HepG2 (cell line): ENCODE measurements around the gene NOS1. TPM values are rescaled to one million over a fixed set of nuclear protein-coding genes. Genes with fewer than 3 reads are reported as not detected.

Source experiments
- AGO2 ChIP-seq: fragments of 200-400 bp; formaldehyde crosslinking; optimal IDR thresholded peaks from 2 replicates; pipeline ENCODE3; 2017; ENCODE audit warnings: mild to moderate bottlenecking, low read depth, low read length, moderate library complexity
- AHR ChIP-seq: IDR thresholded peaks from 2 replicates; pipeline ENCODE4 v1.6.1; 2018; ENCODE audit warnings: missing genetic modification reagents, missing compliant biosample characterization
- ATF7-NPFF ChIP-seq: sonication (generic); formaldehyde crosslinking; IDR thresholded peaks from 2 replicates; pipeline ENCODE4 v1.8.1; 2023; ENCODE audit warnings: mild to moderate bottlenecking, low read depth, missing genetic modification reagents, moderate library complexity
- CHD4 ChIP-seq: fragments of 200-600 bp; sonication (generic); IDR thresholded peaks from 2 replicates; pipeline ENCODE4 v1.7.0; 2017; ENCODE audit warnings: mild to moderate bottlenecking, low read length, borderline replicate concordance
- MLLT10 ChIP-seq: sonication (generic); formaldehyde crosslinking; IDR thresholded peaks from 2 replicates; pipeline ENCODE4 v1.4.0; 2020; ENCODE audit warnings: missing genetic modification reagents
- POLR2G ChIP-seq: fragments of 200-400 bp; formaldehyde crosslinking; IDR thresholded peaks from 2 replicates; pipeline ENCODE4 v1.6.1; 2018; ENCODE audit warnings: mild to moderate bottlenecking, low read depth, low read length, moderate library complexity
- SIN3A ChIP-seq: IDR thresholded peaks from 2 replicates; pipeline ENCODE4 v1.6.1; 2011; ENCODE audit warnings: low read depth, mild to moderate bottlenecking, control low read depth, low read length, borderline replicate concordance
- SMAD3 ChIP-seq: sonication (generic); formaldehyde crosslinking; IDR thresholded peaks from 2 replicates; pipeline ENCODE4 v1.4.0; 2020; ENCODE audit warnings: missing genetic modification reagents
- ZNF235 ChIP-seq: sonication (generic); formaldehyde crosslinking; IDR thresholded peaks from 2 replicates; pipeline ENCODE4 v1.8.1; 2023; ENCODE audit warnings: mild to moderate bottlenecking, missing genetic modification reagents, borderline replicate concordance
- polyA plus RNA-seq, 8 experiments: library from polyadenylated mRNA; depleted of rRNA in 3 of 8; stranded (reverse) in 7 of 8; unstranded in 1 of 8; fragments of >200 nt; fragmentation: Illumina TruSeq in 4 of 8; extraction: Trizol in 4 of 8; gene quantifications; 2 replicates each; pipeline versions ENCODE4 v1.2.1 to v1.2.3, GENCODE V29; 2011 to 2016; ENCODE audit warnings: low read depth in 4 of 8, missing spikeins in 1 of 8, mixed read lengths in 1 of 8; ENCODE audit not compliant: insufficient read depth in 1 of 8
- total RNA-seq, 5 experiments: library from RNA; depleted of rRNA; stranded (reverse); fragments of >200 nt; fragmentation: Illumina TruSeq; extraction: Trizol; gene quantifications; 2 replicates each; pipeline ENCODE4 v1.2.3, GENCODE V29; 2016; ENCODE audit warnings: low read depth in 1 of 5
- TF ChIP-seq, protein P1 (sequence below): sonication (generic); formaldehyde crosslinking; IDR thresholded peaks from 2 replicates; pipeline ENCODE4 v1.4.0; 2020; ENCODE audit warnings: missing genetic modification reagents, borderline replicate concordance
- TF ChIP-seq, protein P2 (sequence below): sonication (generic); formaldehyde crosslinking; IDR thresholded peaks from 2 replicates; pipeline ENCODE4 v1.4.0; 2020; ENCODE audit warnings: mild to moderate bottlenecking, missing genetic modification reagents
- TF ChIP-seq, protein P3 (sequence below): sonication (generic); formaldehyde crosslinking; IDR thresholded peaks from 2 replicates; pipeline ENCODE4 v1.4.0; 2020; ENCODE audit warnings: missing genetic modification reagents
- TF ChIP-seq, protein P4 (sequence below): sonication (generic); formaldehyde crosslinking; IDR thresholded peaks from 2 replicates; pipeline ENCODE4 v1.8.1; 2023; ENCODE audit warnings: mild to moderate bottlenecking, missing genetic modification reagents

NOS1 gene
- total and polyA plus RNA-seq, 2 of the 13 experiments (the other 11 are each of a cell fraction or from before 2014, with no cell fraction given) = not detected

DNA sequence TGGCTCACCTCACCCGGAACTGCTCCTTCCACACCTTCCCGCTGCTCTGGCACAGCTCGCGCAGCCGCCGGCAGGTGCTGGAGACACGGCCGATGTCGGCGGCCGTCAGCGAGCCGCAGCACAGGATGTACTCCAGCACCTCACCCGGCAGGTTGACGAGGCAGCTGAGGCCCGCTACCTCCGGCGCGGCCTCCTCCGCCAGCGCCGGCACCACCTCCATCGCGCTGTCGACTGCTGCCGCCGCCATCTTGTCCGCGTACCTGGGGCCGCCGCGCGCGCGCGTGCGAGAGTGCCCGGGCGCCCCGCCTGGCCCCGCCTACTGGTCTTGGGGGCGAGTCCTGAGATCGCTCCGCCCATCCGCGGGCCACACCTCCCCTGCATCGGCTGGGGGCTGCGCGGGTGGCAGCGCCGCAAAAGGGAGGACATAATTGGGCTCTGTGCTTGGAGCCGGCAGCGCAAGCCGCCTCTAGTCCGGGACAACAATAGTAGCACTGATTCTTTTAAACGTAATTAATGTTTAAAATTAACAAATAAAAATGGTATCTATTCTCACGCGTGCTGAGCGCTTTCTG lies 171.1 kb downstream of the NOS1 start, which contains the start of gene FBXO21 (continued):
- TF ChIP-seq, protein P1, sequence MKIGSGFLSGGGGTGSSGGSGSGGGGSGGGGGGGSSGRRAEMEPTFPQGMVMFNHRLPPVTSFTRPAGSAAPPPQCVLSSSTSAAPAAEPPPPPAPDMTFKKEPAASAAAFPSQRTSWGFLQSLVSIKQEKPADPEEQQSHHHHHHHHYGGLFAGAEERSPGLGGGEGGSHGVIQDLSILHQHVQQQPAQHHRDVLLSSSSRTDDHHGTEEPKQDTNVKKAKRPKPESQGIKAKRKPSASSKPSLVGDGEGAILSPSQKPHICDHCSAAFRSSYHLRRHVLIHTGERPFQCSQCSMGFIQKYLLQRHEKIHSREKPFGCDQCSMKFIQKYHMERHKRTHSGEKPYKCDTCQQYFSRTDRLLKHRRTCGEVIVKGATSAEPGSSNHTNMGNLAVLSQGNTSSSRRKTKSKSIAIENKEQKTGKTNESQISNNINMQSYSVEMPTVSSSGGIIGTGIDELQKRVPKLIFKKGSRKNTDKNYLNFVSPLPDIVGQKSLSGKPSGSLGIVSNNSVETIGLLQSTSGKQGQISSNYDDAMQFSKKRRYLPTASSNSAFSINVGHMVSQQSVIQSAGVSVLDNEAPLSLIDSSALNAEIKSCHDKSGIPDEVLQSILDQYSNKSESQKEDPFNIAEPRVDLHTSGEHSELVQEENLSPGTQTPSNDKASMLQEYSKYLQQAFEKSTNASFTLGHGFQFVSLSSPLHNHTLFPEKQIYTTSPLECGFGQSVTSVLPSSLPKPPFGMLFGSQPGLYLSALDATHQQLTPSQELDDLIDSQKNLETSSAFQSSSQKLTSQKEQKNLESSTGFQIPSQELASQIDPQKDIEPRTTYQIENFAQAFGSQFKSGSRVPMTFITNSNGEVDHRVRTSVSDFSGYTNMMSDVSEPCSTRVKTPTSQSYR (CRISPR knock-in tag) = 0 out of 2 replicates have a peak, but pooled peaks have one; percentile 16
- TF ChIP-seq AGO2 (peak; percentile 57), ZNF235 (CRISPR knock-in tag) (0 out of 2 replicates have a peak, but pooled peaks have one; percentile 58), MLLT10 (CRISPR knock-in tag) (no peak), ATF7-NPFF (CRISPR knock-in tag) (peak; percentile 51; the same call in 1 of the 2 replicates), SMAD3 (no peak), CHD4 (no peak), SIN3A (peak; percentile 48; the same call in 1 of the 2 replicates), POLR2G (peak; percentile 92), AHR (CRISPR knock-in tag) (0 out of 2 replicates have a peak, but pooled peaks have one; percentile 20)
- TF ChIP-seq, protein P2, sequence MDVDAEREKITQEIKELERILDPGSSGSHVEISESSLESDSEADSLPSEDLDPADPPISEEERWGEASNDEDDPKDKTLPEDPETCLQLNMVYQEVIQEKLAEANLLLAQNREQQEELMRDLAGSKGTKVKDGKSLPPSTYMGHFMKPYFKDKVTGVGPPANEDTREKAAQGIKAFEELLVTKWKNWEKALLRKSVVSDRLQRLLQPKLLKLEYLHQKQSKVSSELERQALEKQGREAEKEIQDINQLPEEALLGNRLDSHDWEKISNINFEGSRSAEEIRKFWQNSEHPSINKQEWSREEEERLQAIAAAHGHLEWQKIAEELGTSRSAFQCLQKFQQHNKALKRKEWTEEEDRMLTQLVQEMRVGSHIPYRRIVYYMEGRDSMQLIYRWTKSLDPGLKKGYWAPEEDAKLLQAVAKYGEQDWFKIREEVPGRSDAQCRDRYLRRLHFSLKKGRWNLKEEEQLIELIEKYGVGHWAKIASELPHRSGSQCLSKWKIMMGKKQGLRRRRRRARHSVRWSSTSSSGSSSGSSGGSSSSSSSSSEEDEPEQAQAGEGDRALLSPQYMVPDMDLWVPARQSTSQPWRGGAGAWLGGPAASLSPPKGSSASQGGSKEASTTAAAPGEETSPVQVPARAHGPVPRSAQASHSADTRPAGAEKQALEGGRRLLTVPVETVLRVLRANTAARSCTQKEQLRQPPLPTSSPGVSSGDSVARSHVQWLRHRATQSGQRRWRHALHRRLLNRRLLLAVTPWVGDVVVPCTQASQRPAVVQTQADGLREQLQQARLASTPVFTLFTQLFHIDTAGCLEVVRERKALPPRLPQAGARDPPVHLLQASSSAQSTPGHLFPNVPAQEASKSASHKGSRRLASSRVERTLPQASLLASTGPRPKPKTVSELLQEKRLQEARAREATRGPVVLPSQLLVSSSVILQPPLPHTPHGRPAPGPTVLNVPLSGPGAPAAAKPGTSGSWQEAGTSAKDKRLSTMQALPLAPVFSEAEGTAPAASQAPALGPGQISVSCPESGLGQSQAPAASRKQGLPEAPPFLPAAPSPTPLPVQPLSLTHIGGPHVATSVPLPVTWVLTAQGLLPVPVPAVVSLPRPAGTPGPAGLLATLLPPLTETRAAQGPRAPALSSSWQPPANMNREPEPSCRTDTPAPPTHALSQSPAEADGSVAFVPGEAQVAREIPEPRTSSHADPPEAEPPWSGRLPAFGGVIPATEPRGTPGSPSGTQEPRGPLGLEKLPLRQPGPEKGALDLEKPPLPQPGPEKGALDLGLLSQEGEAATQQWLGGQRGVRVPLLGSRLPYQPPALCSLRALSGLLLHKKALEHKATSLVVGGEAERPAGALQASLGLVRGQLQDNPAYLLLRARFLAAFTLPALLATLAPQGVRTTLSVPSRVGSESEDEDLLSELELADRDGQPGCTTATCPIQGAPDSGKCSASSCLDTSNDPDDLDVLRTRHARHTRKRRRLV (CRISPR knock-in tag) = 0 out of 2 replicates have a peak, but pooled peaks have one; percentile 17
- TF ChIP-seq, protein P3, sequence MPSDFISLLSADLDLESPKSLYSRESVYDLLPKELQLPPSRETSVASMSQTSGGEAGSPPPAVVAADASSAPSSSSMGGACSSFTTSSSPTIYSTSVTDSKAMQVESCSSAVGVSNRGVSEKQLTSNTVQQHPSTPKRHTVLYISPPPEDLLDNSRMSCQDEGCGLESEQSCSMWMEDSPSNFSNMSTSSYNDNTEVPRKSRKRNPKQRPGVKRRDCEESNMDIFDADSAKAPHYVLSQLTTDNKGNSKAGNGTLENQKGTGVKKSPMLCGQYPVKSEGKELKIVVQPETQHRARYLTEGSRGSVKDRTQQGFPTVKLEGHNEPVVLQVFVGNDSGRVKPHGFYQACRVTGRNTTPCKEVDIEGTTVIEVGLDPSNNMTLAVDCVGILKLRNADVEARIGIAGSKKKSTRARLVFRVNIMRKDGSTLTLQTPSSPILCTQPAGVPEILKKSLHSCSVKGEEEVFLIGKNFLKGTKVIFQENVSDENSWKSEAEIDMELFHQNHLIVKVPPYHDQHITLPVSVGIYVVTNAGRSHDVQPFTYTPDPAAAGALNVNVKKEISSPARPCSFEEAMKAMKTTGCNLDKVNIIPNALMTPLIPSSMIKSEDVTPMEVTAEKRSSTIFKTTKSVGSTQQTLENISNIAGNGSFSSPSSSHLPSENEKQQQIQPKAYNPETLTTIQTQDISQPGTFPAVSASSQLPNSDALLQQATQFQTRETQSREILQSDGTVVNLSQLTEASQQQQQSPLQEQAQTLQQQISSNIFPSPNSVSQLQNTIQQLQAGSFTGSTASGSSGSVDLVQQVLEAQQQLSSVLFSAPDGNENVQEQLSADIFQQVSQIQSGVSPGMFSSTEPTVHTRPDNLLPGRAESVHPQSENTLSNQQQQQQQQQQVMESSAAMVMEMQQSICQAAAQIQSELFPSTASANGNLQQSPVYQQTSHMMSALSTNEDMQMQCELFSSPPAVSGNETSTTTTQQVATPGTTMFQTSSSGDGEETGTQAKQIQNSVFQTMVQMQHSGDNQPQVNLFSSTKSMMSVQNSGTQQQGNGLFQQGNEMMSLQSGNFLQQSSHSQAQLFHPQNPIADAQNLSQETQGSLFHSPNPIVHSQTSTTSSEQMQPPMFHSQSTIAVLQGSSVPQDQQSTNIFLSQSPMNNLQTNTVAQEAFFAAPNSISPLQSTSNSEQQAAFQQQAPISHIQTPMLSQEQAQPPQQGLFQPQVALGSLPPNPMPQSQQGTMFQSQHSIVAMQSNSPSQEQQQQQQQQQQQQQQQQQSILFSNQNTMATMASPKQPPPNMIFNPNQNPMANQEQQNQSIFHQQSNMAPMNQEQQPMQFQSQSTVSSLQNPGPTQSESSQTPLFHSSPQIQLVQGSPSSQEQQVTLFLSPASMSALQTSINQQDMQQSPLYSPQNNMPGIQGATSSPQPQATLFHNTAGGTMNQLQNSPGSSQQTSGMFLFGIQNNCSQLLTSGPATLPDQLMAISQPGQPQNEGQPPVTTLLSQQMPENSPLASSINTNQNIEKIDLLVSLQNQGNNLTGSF (CRISPR knock-in tag) = peak; percentile 40; the same call in 1 of the 2 replicates
- TF ChIP-seq, protein P4, sequence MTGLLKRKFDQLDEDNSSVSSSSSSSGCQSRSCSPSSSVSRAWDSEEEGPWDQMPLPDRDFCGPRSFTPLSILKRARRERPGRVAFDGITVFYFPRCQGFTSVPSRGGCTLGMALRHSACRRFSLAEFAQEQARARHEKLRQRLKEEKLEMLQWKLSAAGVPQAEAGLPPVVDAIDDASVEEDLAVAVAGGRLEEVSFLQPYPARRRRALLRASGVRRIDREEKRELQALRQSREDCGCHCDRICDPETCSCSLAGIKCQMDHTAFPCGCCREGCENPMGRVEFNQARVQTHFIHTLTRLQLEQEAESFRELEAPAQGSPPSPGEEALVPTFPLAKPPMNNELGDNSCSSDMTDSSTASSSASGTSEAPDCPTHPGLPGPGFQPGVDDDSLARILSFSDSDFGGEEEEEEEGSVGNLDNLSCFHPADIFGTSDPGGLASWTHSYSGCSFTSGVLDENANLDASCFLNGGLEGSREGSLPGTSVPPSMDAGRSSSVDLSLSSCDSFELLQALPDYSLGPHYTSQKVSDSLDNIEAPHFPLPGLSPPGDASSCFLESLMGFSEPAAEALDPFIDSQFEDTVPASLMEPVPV (CRISPR knock-in tag) = peak; percentile 73; the same call in 1 of the 2 replicates
